Left lung (tissue), 10 donors: Measurements from ENCODE around the gene CSTB. TPM values are rescaled to one million over a fixed set of nuclear protein-coding genes. Genes with fewer than 3 reads are reported as not detected.
A peak's percentile ranks its signal among the peaks of the same experiment; 100 is the strongest.

Source experiments
- ATAC-seq: fragments of 200-7000 bp; cut with Tn5 transposase; one replicate; pipeline ENCODE4 v1.9.1; 2020; ENCODE audit warnings: moderate library complexity
- DNase-seq, 4 donors: peaks; one replicate each; pipeline ENCODE4 v3.0.0-alpha.2; 2013 to 2020
- H3K27ac ChIP-seq, 2 donors: fragments of 200-600 bp; sonication (generic) in 1 of 2; one replicate each; pipeline versions ENCODE4 v1.5.0 to v1.8.0; 2020 to 2021
- H3K27me3 ChIP-seq, 2 donors: fragments of 200-600 bp; sonication (generic) in 1 of 2; one replicate each; pipeline versions ENCODE4 v1.5.0 to v1.8.0; 2020 to 2021
- H3K36me3 ChIP-seq, 2 donors: fragments of 200-600 bp; sonication (generic) in 1 of 2; one replicate each; pipeline versions ENCODE4 v1.5.0 to v1.8.0; 2020 to 2021
- H3K4me1 ChIP-seq, 2 donors: fragments of 200-600 bp; one replicate each; pipeline ENCODE4 v1.8.0; 2021
- H3K4me3 ChIP-seq, 2 donors: fragments of 200-600 bp; sonication (generic) in 1 of 2; one replicate each; pipeline versions ENCODE4 v1.5.0 to v1.8.0; 2020 to 2021; ENCODE audit warnings: mild to moderate bottlenecking in 1 of 2
- H3K9me3 ChIP-seq, 2 donors: fragments of 200-600 bp; sonication (generic) in 1 of 2; one replicate each; pipeline versions ENCODE4 v1.5.0 to v1.8.0; 2020 to 2021
- intact Hi-C, 2 donors: fragments of 100-400 bp; cut with DNase I; formaldehyde crosslinking; loops; one replicate each; pipeline versions ENCODE4 v1.11.2 to v1.14.2; 2022
- polyA plus RNA-seq, 6 donors: library from polyadenylated mRNA; unstranded; fragments of 120-200 nt; gene quantifications; one replicate each; pipeline ENCODE4 v1.2.1, GENCODE V29; 2013; ENCODE audit not compliant: insufficient read length in 6 of 6
- total RNA-seq, 2 donors: library from RNA; stranded (reverse); fragmentation: NEBNext Ultra II Directional; extraction: Animal tissue kit (Norgen Biotek cat#: 25700); gene quantifications; one replicate each; pipeline ENCODE4 v1.2.1, GENCODE V29; 2021
- TF ChIP-seq, protein P1 (sequence below), 2 donors: fragments of 200-600 bp; sonication (generic) in 1 of 2; IDR thresholded peaks; one replicate each; pipeline versions ENCODE4 v1.5.0 to v1.8.0; 2021; ENCODE audit warnings: antibody characterized with exemption in 2 of 2
- donor health status: DM: no; HTN: yes; CAD: no.
- donor health status: DM: no; HTN: no; CAD: no.

CSTB gene
- total and polyA plus RNA-seq, 8 donors = 36.5 to 133 (median 37.8) TPM

DNA sequence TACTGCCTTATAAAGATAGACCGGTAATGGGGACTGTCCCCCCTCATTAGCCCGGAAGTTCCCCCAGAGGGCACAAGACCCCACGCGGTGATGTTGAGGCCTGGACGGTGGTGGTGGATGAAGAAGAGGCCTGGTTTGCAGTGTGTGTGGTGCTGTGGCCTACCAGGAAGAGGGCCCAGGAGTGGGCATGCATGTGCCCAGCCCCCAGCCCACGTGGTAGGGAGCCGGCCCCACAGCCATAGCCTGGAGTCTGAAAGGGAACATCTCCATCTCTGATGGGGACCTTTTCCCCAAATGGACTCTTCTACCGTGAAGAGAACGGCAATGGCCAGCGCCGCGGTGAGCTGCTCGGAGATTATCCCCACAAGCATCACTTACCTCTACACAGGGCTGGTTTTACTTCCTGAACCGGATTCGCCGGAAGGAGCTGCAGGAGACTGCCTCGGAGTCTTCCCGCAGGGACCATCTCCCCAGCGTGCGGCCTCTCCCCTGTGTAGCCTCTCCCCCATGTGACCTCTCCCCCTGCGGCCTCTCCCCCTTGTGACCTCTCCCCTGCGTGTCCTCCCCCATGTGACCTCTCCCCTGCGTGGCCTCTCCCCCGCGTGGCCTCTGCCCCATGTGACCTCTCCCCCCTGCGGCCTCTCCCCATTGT is 33.9 kb upstream of the CSTB start:
- ATAC-seq (no peak), DNase-seq (peak in 1 of 4 donors; percentile 77)
- H3K27ac ChIP-seq = no peak overlapping the region
- no peak overlapping the region for H3K4me3 ChIP-seq
- peaks cover 19 to 38% of the 10 kb centered on the region in 2 donors for H3K4me1 ChIP-seq
- TF ChIP-seq, protein P1, sequence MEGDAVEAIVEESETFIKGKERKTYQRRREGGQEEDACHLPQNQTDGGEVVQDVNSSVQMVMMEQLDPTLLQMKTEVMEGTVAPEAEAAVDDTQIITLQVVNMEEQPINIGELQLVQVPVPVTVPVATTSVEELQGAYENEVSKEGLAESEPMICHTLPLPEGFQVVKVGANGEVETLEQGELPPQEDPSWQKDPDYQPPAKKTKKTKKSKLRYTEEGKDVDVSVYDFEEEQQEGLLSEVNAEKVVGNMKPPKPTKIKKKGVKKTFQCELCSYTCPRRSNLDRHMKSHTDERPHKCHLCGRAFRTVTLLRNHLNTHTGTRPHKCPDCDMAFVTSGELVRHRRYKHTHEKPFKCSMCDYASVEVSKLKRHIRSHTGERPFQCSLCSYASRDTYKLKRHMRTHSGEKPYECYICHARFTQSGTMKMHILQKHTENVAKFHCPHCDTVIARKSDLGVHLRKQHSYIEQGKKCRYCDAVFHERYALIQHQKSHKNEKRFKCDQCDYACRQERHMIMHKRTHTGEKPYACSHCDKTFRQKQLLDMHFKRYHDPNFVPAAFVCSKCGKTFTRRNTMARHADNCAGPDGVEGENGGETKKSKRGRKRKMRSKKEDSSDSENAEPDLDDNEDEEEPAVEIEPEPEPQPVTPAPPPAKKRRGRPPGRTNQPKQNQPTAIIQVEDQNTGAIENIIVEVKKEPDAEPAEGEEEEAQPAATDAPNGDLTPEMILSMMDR (IDR thresholded peaks at IDR 0.05) = no peak
- intact Hi-C loops = loop anchor here in 1 of 2 donors (5.0 kb wide), 1 partner anchor 167 kb away; no protein-coding TSS in a partner anchor
- no peaks in the 10 kb centered on the region for H3K36me3 ChIP-seq
- no peaks in the 10 kb centered on the region for H3K9me3 ChIP-seq
- H3K27me3 ChIP-seq = no peaks in the 10 kb centered on the region

DNA sequence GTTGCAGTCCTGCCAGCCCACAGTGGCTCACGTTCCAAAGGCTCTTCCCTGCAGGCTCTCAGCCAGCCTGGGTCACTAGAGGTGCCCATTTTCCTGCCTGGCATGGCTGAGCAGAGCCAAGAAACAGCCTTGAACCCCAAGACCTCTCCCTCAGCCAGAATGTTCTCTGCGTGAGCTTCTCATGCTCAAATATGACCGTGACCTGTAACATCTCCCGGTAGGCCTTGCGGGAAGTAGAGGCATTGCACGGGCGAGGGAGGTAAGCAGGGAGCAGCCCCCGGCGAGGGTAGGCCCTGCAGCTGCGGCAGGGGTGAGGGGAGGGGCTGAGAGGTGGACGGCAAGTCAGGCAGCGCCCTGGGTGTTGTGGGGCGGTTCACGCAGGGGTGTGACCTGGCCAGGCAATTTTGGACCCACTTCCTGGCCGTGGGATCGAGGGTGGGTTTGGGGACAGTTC is 33.3 kb upstream of the CSTB start:
- H3K4me3 ChIP-seq = no peak overlapping the region
- peak in 1 of 4 donors; percentile 77 for DNase-seq
- intact Hi-C loops = no loop called here
- no peak for ATAC-seq
- H3K36me3 ChIP-seq = peaks cover 0 to 6% of the 10 kb centered on the region in 2 donors
- no peaks in the 10 kb centered on the region for H3K9me3 ChIP-seq
- no peaks in the 10 kb centered on the region for H3K27me3 ChIP-seq
- no peak overlapping the region for H3K27ac ChIP-seq
- H3K4me1 ChIP-seq = peaks cover 19 to 42% of the 10 kb centered on the region in 2 donors
- TF ChIP-seq, protein P1 (IDR thresholded peaks at IDR 0.05) = no peak

DNA sequence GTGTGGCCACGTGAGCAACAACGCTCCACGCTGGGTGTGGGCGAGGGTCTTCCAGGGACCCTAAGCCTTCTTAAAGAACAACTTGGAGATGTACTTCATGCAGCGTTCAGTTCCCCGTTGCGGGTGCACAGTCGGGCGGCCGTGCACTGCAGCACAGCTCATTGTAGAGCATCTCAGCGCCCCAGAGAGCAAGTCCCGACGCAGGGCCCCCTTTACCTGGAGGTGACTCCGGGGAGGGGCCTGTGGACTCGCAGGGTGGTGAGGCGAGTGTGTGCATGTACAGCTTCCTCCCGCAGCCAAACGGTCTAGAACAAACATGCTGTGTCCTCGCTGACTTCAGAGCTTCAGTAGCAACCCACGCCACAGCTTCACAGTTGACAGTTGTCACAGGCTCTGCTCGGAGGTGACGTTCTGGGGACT is 32.7 kb upstream of the CSTB start:
- intact Hi-C loops = no loop called here

DNA sequence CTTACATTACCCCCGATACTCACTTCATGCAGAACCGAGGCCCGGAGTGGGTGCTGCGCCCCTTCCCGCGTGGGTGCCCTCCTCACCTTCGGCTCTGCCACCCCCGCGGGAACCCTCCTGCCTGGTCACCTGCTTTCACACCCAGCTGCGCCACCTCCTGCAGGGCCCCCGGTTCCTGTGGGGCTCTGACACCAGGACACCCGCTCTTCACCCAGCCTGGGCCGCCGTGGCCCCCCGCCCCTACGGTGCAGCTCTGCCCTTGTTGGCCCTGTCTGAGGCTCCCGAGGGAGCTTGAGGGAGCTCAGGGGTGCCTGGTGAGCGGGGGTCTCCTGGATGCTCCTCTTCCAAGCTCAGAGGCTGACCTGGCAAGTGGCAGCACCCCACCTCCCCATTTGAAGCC is 32.3 kb upstream of the CSTB start:
- no peak for ATAC-seq
- intact Hi-C loops = no loop called here
- H3K4me3 ChIP-seq = no peak overlapping the region

More for the DNA sequence above, 32.7 kb upstream of the CSTB start:
- ATAC-seq (no peak), DNase-seq (peak in 1 of 4 donors; percentile 56)
- Histone ChIP-seq H3K27me3 (no peaks in the 10 kb centered on the region), H3K4me3 (no peak overlapping the region), H3K36me3 (peaks cover 0 to 11% of the 10 kb centered on the region in 2 donors), H3K9me3 (no peaks in the 10 kb centered on the region), H3K27ac (no peak overlapping the region), H3K4me1 (peaks cover 19 to 42% of the 10 kb centered on the region in 2 donors)
- TF ChIP-seq, protein P1 (IDR thresholded peaks at IDR 0.05) = no peak

More for the DNA sequence above, 32.3 kb upstream of the CSTB start:
- Histone ChIP-seq H3K27ac (no peak overlapping the region), H3K36me3 (peaks cover 0 to 16% of the 10 kb centered on the region in 2 donors), H3K9me3 (no peaks in the 10 kb centered on the region), H3K4me1 (peaks cover 19 to 42% of the 10 kb centered on the region in 2 donors), H3K27me3 (no peaks in the 10 kb centered on the region)
- peak in 1 of 4 donors; percentile 70 for DNase-seq
- TF ChIP-seq, protein P1 (IDR thresholded peaks at IDR 0.05) = no peak
